Stimulated activated CD8-positive, alpha-beta memory T cell treated with anti-CD3 and anti-CD28 coated beads, Interleukin-7, amount 100 ng/mL, for 24 hours (primary cell): ENCODE measurements around the gene TRIM17.

ENCODE experiments used
- DNase-seq: peaks from one replicate; pipeline ENCODE4 v3.0.0-alpha.2; 2020; ENCODE audit warnings: low read depth

The TRIM17 gene

GRCh38 chr1:228366866-228367741, 49.6 kb downstream of the TRIM17 start:
- no peak for DNase-seq

GRCh38 chr1:228366062-228366865, 50.4 kb downstream of the TRIM17 start:
- DNase-seq: no peak

GRCh38 chr1:228365271-228366061, 51.2 kb downstream of the TRIM17 start:
- no peak for DNase-seq

- DNase-seq: no peak
These were observed 51.9 kb downstream of the TRIM17 start for GRCh38 chr1:228364706-228365213.

- DNase-seq: no peak
These were observed 52.5 kb downstream of the TRIM17 start for GRCh38 chr1:228364068-228364705.

- no peak for DNase-seq
These were observed 53.0 kb downstream of the TRIM17 start for GRCh38 chr1:228363686-228364067.

GRCh38 chr1:228362884-228363450, 53.7 kb downstream of the TRIM17 start:
- DNase-seq: no peak

- no peak for DNase-seq
These were observed 54.3 kb downstream of the TRIM17 start for GRCh38 chr1:228362141-228362883.

GRCh38 chr1:228361314-228362140, 55.1 kb downstream of the TRIM17 start:
- DNase-seq: no peak

GRCh38 chr1:228360533-228361313, 55.9 kb downstream of the TRIM17 start:
- no peak for DNase-seq

- DNase-seq: no peak
These were observed 56.8 kb downstream of the TRIM17 start for GRCh38 chr1:228359613-228360532.

GRCh38 chr1:228358764-228359612, 57.7 kb downstream of the TRIM17 start:
- DNase-seq: no peak

- DNase-seq: no peak
These were observed 58.5 kb downstream of the TRIM17 start for GRCh38 chr1:228358039-228358763.
